Measurements from ENCODE around the gene SPN.
"Not testable (repeated sequence)": the region's sequence is repeated elsewhere in the genome, so short reads cannot be mapped to it uniquely, and the experiment has no call there.

SPN gene

GRCh38 chr16:29696881-29697331, 33.9 kb downstream of the SPN start:
- H3K27ac Mint-ChIP-seq: no peak overlapping the region
- H3K36me3 Mint-ChIP-seq: peaks cover 16 to 28% of the 10 kb centered on the region in 2 donors
- ATAC-seq (replicated peaks): no peak
- no peak overlapping the region for H3K4me3 Mint-ChIP-seq
- H3K9me3 Mint-ChIP-seq: peaks cover 3 to 6% of the 10 kb centered on the region in 2 donors
- H3K4me1 Mint-ChIP-seq: peaks cover 15 to 22% of the 10 kb centered on the region in 2 donors
- H3K27me3 Mint-ChIP-seq: no peaks in the 10 kb centered on the region
- DNase-seq: no peak

- Mint-ChIP-seq H3K9me3 (peaks cover 3 to 6% of the 10 kb centered on the region in 2 donors), H3K4me1 (peaks cover 19 to 27% of the 10 kb centered on the region in 2 donors), H3K4me3 (no peak overlapping the region), H3K36me3 (peaks cover 16 to 28% of the 10 kb centered on the region in 2 donors), H3K27me3 (no peaks in the 10 kb centered on the region), H3K27ac (no peak overlapping the region)
- ATAC-seq (replicated peaks): no peak
- DNase-seq: no peak
These were observed 34.3 kb downstream of the SPN start for GRCh38 chr16:29697391-29697790.

- ATAC-seq (replicated peaks): no peak
- H3K4me3 Mint-ChIP-seq: no peak overlapping the region
- peaks cover 16 to 28% of the 10 kb centered on the region in 2 donors for H3K36me3 Mint-ChIP-seq
- no peaks in the 10 kb centered on the region for H3K27me3 Mint-ChIP-seq
- peaks cover 24 to 33% of the 10 kb centered on the region in 2 donors for H3K4me1 Mint-ChIP-seq
- no peak overlapping the region for H3K27ac Mint-ChIP-seq
- no peak for DNase-seq
- peaks cover 3 to 6% of the 10 kb centered on the region in 2 donors for H3K9me3 Mint-ChIP-seq
These were observed 35.0 kb downstream of the SPN start for GRCh38 chr16:29698042-29698441.

GRCh38 chr16:29698484-29699323, 35.7 kb downstream of the SPN start:
- ATAC-seq (replicated peaks): no peak
- Mint-ChIP-seq H3K27me3 (no peaks in the 10 kb centered on the region), H3K4me3 (no peak overlapping the region), H3K9me3 (peaks cover 3 to 6% of the 10 kb centered on the region in 2 donors), H3K4me1 (peaks cover 24 to 37% of the 10 kb centered on the region in 2 donors), H3K36me3 (peaks cover 16 to 28% of the 10 kb centered on the region in 2 donors), H3K27ac (peak overlapping the region; percentile 38)
- DNase-seq: no peak

- no peaks in the 10 kb centered on the region for H3K27me3 Mint-ChIP-seq
- DNase-seq (no peak), ATAC-seq (replicated peaks) (no peak)
- peaks cover 24 to 32% of the 10 kb centered on the region in 2 donors for H3K4me1 Mint-ChIP-seq
- peak overlapping the region; percentile 38 for H3K27ac Mint-ChIP-seq
- peaks cover 16 to 28% of the 10 kb centered on the region in 2 donors for H3K36me3 Mint-ChIP-seq
- no peak overlapping the region for H3K4me3 Mint-ChIP-seq
- H3K9me3 Mint-ChIP-seq: peaks cover 3 to 6% of the 10 kb centered on the region in 2 donors
These were observed 36.5 kb downstream of the SPN start for GRCh38 chr16:29699324-29700219.

GRCh38 chr16:29700253-29700987, 37.4 kb downstream of the SPN start:
- Mint-ChIP-seq H3K4me3 (peak overlapping the region; percentile 15 to 21), H3K9me3 (peaks cover 3 to 6% of the 10 kb centered on the region in 2 donors), H3K36me3 (peaks cover 16 to 28% of the 10 kb centered on the region in 2 donors), H3K4me1 (peaks cover 24 to 31% of the 10 kb centered on the region in 2 donors), H3K27me3 (no peaks in the 10 kb centered on the region), H3K27ac (peak overlapping the region; percentile 83)
- DNase-seq (peak; percentile 31), ATAC-seq (replicated peaks) (no peak)

GRCh38 chr16:29701214-29701555, 38.1 kb downstream of the SPN start:
- Mint-ChIP-seq H3K4me1 (peaks cover 24 to 31% of the 10 kb centered on the region in 2 donors), H3K9me3 (peaks cover 3 to 6% of the 10 kb centered on the region in 2 donors), H3K27me3 (no peaks in the 10 kb centered on the region), H3K27ac (peak overlapping the region; percentile 83), H3K36me3 (peaks cover 16 to 28% of the 10 kb centered on the region in 2 donors), H3K4me3 (no peak overlapping the region)
- ATAC-seq (replicated peaks) (no peak), DNase-seq (no peak)

GRCh38 chr16:29702269-29702668, 39.2 kb downstream of the SPN start:
- peak; percentile 21 to 41 for ATAC-seq (replicated peaks)
- Mint-ChIP-seq H3K4me3 (peak overlapping the region; percentile 71 to 74), H3K27ac (peak overlapping the region; percentile 93), H3K4me1 (peaks cover 24 to 31% of the 10 kb centered on the region in 2 donors), H3K36me3 (peaks cover 11 to 24% of the 10 kb centered on the region in 2 donors), H3K9me3 (peaks cover 3 to 6% of the 10 kb centered on the region in 2 donors), H3K27me3 (no peaks in the 10 kb centered on the region)
- DNase-seq: no peak

- Mint-ChIP-seq H3K27me3 (peaks cover 0 to 4% of the 10 kb centered on the region in 2 donors), H3K4me3 (no peak overlapping the region), H3K27ac (no peak overlapping the region), H3K9me3 (peaks cover 0 to 2% of the 10 kb centered on the region in 2 donors), H3K36me3 (peaks cover 1 to 3% of the 10 kb centered on the region in 2 donors), H3K4me1 (peaks cover 30 to 50% of the 10 kb centered on the region in 2 donors)
- no peak for ATAC-seq (replicated peaks)
- DNase-seq: no peak
These were observed 42.0 kb downstream of the SPN start for GRCh38 chr16:29705030-29705429.

GRCh38 chr16:29707160-29707559, 44.1 kb downstream of the SPN start:
- not testable (repeated sequence) for H3K4me3 Mint-ChIP-seq, H3K36me3 Mint-ChIP-seq, H3K27ac Mint-ChIP-seq

GRCh38 chr16:29708917-29709600, 46.0 kb downstream of the SPN start:
- H3K27me3 Mint-ChIP-seq: peaks cover 0 to 4% of the 10 kb centered on the region in 2 donors
- no peaks in the 10 kb centered on the region for H3K9me3 Mint-ChIP-seq
- peaks cover 0 to 1% of the 10 kb centered on the region in 2 donors for H3K36me3 Mint-ChIP-seq
- peaks cover 21 to 30% of the 10 kb centered on the region in 2 donors for H3K4me1 Mint-ChIP-seq
- DNase-seq (no peak), ATAC-seq (replicated peaks) (no peak)
- H3K4me3 Mint-ChIP-seq: no peak overlapping the region
- no peak overlapping the region for H3K27ac Mint-ChIP-seq

More at GRCh38 chr16:29707160-29707559, 44.1 kb downstream of the SPN start:
- H3K4me1 Mint-ChIP-seq: peaks cover 27 to 43% of the 10 kb centered on the region in 2 donors
- not testable (repeated sequence) for DNase-seq; H3K27me3 Mint-ChIP-seq; H3K9me3 Mint-ChIP-seq; ATAC-seq (replicated peaks)

GRCh38 chr16:29709657-29710056, 46.6 kb downstream of the SPN start:
- not testable (repeated sequence) for ATAC-seq (replicated peaks); H3K36me3 Mint-ChIP-seq; DNase-seq; H3K27me3 Mint-ChIP-seq; H3K9me3 Mint-ChIP-seq; H3K4me3 Mint-ChIP-seq
- Mint-ChIP-seq H3K4me1 (peaks cover 21 to 30% of the 10 kb centered on the region in 2 donors), H3K27ac (peak overlapping the region; percentile 20)

All from stimulated activated naive B cell treated with anti-CD40 and anti-IgM and Interleukin-4, amounts not matched to agents 10 μg/mL and 1 μg/mL and 100 μg/mL, for 72 hours (primary cell).